GM12891 (cell line): Measurements from ENCODE around the gene ELAVL2.

Source experiments
- POLR2A ChIP-seq: IDR thresholded peaks from 2 replicates; pipeline ENCODE4 v1.6.1; 2011; ENCODE audit warnings: low read depth, low read length, control low read depth
- TAF1 ChIP-seq: IDR thresholded peaks from 2 replicates; pipeline ENCODE4 v1.6.1; 2011; ENCODE audit warnings: low read depth, low read length, control low read depth

DNA sequence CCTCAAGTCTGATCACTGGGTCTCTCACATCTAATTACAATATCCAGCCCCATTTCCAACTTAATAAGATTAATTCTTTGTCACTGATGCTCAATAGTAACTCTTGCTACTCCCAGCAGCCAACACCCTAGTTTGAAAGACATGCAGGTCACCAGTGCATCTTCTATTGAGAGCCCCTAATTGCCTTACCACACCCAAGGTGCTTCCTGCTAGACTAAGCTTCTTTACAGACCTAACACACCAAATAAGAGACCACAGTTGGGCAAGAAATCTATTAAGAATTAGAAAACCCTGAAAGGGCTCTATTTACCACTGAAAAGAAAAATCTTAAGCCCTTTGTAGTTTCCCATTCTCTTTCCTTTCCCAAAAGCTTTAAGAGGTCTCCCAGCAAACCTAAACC lies 26.5 kb downstream of the ELAVL2 start:
- TF ChIP-seq POLR2A (no peak), TAF1 (no peak)
